ENCODE measurements around the gene FAM168A.

DNA sequence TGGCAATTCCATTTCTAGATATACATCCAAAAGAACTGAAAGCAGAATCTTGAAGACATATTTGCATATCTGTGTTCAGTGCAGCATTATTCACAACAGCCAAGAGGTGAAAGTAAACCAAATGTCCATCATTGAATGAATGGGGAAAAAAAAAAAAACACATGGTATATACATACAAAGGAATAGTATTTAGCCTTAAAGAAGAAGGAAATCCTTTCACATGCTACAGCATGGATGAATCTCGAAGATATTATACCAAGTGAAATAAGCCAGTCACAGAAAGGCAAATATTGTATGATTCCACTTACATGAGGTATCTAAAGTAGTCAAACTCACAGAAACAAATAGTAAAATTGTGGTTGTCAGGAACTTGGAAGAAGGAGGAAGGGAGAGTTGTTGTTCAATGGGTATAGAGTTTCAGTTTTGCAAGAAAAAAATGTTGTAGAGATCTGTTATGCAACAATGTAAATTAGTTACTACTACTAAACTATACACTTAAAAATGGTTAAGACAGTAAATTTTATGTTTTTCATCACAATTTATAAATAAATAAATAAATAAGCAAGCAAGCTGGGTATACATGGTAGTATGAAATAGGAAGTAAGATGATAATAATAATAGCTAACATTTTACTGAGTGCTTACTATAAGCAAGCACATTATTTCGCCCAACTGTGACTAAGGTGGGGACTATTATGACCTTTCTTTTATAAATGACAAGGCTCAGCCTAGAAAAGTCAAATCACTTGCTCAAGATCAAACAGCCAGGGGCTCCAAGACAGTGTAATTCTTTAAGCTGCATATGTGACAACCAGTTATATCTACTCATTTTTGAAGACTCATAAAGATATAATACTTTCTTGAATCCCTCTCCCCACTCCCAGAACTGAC lies 50.0 kb downstream of the FAM168A start:
- no peak for TF ChIP-seq TCF7L2 (IDR thresholded peaks at IDR 0.05; ENCODE audit: low read depth, low read length)
- TF ChIP-seq CTCF (IDR thresholded peaks at IDR 0.05): no peak
- TF ChIP-seq, protein P1, sequence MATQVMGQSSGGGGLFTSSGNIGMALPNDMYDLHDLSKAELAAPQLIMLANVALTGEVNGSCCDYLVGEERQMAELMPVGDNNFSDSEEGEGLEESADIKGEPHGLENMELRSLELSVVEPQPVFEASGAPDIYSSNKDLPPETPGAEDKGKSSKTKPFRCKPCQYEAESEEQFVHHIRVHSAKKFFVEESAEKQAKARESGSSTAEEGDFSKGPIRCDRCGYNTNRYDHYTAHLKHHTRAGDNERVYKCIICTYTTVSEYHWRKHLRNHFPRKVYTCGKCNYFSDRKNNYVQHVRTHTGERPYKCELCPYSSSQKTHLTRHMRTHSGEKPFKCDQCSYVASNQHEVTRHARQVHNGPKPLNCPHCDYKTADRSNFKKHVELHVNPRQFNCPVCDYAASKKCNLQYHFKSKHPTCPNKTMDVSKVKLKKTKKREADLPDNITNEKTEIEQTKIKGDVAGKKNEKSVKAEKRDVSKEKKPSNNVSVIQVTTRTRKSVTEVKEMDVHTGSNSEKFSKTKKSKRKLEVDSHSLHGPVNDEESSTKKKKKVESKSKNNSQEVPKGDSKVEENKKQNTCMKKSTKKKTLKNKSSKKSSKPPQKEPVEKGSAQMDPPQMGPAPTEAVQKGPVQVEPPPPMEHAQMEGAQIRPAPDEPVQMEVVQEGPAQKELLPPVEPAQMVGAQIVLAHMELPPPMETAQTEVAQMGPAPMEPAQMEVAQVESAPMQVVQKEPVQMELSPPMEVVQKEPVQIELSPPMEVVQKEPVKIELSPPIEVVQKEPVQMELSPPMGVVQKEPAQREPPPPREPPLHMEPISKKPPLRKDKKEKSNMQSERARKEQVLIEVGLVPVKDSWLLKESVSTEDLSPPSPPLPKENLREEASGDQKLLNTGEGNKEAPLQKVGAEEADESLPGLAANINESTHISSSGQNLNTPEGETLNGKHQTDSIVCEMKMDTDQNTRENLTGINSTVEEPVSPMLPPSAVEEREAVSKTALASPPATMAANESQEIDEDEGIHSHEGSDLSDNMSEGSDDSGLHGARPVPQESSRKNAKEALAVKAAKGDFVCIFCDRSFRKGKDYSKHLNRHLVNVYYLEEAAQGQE (IDR thresholded peaks at IDR 0.05; ENCODE audit: insufficient read depth in 1 of 2, low read depth in 2 of 2, low read length in 1 of 2): no peak
- no peak for TF ChIP-seq POLR2AphosphoS5 (IDR thresholded peaks at IDR 0.05; ENCODE audit: low read depth, low read length)
- no peak for TF ChIP-seq SIN3A (IDR thresholded peaks at IDR 0.05; ENCODE audit: borderline replicate concordance, insufficient read depth, low read depth, low read length)
